Activated CD8-positive, alpha-beta T cell treated with anti-CD3 and anti-CD28 coated beads for 36 hours (primary cell): ENCODE data around the gene TOLLIP. TPM values are rescaled to one million over a fixed set of nuclear protein-coding genes. Genes with fewer than 3 reads are reported as not detected.

ENCODE experiments used
- ATAC-seq: fragments of 200-7000 bp; cut with Tn5 transposase; one replicate; pipeline ENCODE4 v1.10.0; 2021; ENCODE audit warnings: mild to moderate bottlenecking, moderate library complexity
- CTCF ChIA-PET: fragments of 350-600 bp; sonication (Branson Sonifier 250); formaldehyde crosslinking; loops from one replicate; lab custom pipeline; 2021; ENCODE audit warnings: antibody characterized with exemption; lab: Charles Lee
- POLR2A ChIA-PET: fragments of 350-600 bp; sonication (Branson Sonifier 250); formaldehyde crosslinking; loops from one replicate; lab custom pipeline; 2021; ENCODE audit warnings: antibody characterized with exemption; lab: Charles Lee
- DNase-seq: peaks from one replicate; pipeline ENCODE4 v3.0.0-alpha.2; 2020
- H3K27ac Mint-ChIP-seq: one replicate; pipeline ENCODE4 v1.8.0; 2021; ENCODE audit warnings: mild to moderate bottlenecking, mixed read lengths
- H3K27me3 Mint-ChIP-seq: one replicate; pipeline ENCODE4 v1.8.0; 2021; ENCODE audit warnings: mixed read lengths
- H3K36me3 Mint-ChIP-seq: one replicate; pipeline ENCODE4 v1.8.0; 2021; ENCODE audit warnings: low read depth, mixed read lengths
- H3K4me1 Mint-ChIP-seq: one replicate; pipeline ENCODE4 v1.8.0; 2021; ENCODE audit warnings: low read depth, mixed read lengths
- H3K4me3 Mint-ChIP-seq: one replicate; pipeline ENCODE4 v1.8.0; 2021; ENCODE audit warnings: mild to moderate bottlenecking, moderate library complexity, mixed read lengths
- H3K9me3 Mint-ChIP-seq: one replicate; pipeline ENCODE4 v1.8.0; 2021; ENCODE audit warnings: mixed read lengths
- CTCF ChIP-seq: fragments of 200-600 bp; IDR thresholded peaks from one replicate; pipeline ENCODE4 v1.8.0; 2022; ENCODE audit warnings: antibody characterized with exemption, mild to moderate bottlenecking
- intact Hi-C: fragments of 100-400 bp; cut with micrococcal nuclease; formaldehyde crosslinking; loops from one replicate; pipeline ENCODE4 v1.10.0; 2022
- total RNA-seq, 2 experiments: library from RNA; stranded (reverse); gene quantifications; one replicate each; pipeline ENCODE4 v1.2.3, GENCODE V29; 2021

Gene TOLLIP
- total RNA-seq, 2 experiments from 2014 or later, result 32.4 to 33.1 TPM

- ChIA-PET CTCF (no interaction called here), POLR2A (interaction anchor here (1.0 to 1.3 kb wide), 2 partner anchors 33 to 39 kb away, joined by 3 to 4 read pairs; no protein-coding TSS in a partner anchor)
- Mint-ChIP-seq H3K9me3 (no peaks in the 10 kb centered on the region), H3K27ac (no peak overlapping the region), H3K36me3 (peaks cover 3% of the 10 kb centered on the region), H3K4me3 (no peak overlapping the region), H3K27me3 (no peaks in the 10 kb centered on the region), H3K4me1 (peaks cover 20% of the 10 kb centered on the region)
- no peak for DNase-seq
- intact Hi-C loops, result no loop called here
- ATAC-seq, result no peak
- no peak for TF ChIP-seq CTCF
These were observed 8.0 kb downstream of the TOLLIP start for GRCh38 chr11:1301220-1302000.

- Mint-ChIP-seq H3K9me3 (no peaks in the 10 kb centered on the region), H3K27ac (no peak overlapping the region), H3K4me3 (no peak overlapping the region), H3K27me3 (no peaks in the 10 kb centered on the region), H3K36me3 (peaks cover 3% of the 10 kb centered on the region), H3K4me1 (peaks cover 18% of the 10 kb centered on the region)
- ChIA-PET CTCF (no interaction called here), POLR2A (no interaction called here)
- ATAC-seq (no peak), DNase-seq (no peak)
- TF ChIP-seq CTCF, result no peak
- intact Hi-C loops, result no loop called here
These were observed 8.8 kb downstream of the TOLLIP start for GRCh38 chr11:1300569-1301187.

- H3K27ac Mint-ChIP-seq, result no peak overlapping the region
- H3K4me1 Mint-ChIP-seq, result peaks cover 18% of the 10 kb centered on the region
- intact Hi-C loops, result no loop called here
- no peaks in the 10 kb centered on the region for H3K9me3 Mint-ChIP-seq
- ATAC-seq (no peak), DNase-seq (no peak)
- POLR2A ChIA-PET, result no interaction called here
- TF ChIP-seq CTCF, result no peak
- no peak overlapping the region for H3K4me3 Mint-ChIP-seq
- H3K36me3 Mint-ChIP-seq, result peaks cover 2% of the 10 kb centered on the region
- H3K27me3 Mint-ChIP-seq, result no peaks in the 10 kb centered on the region
- CTCF ChIA-PET, result no interaction called here
These were observed 9.3 kb downstream of the TOLLIP start for GRCh38 chr11:1300121-1300520.

- Mint-ChIP-seq H3K4me1 (peaks cover 15% of the 10 kb centered on the region), H3K36me3 (no peaks in the 10 kb centered on the region), H3K4me3 (no peak overlapping the region), H3K9me3 (no peaks in the 10 kb centered on the region), H3K27me3 (no peaks in the 10 kb centered on the region), H3K27ac (no peak overlapping the region)
- POLR2A ChIA-PET, result no interaction called here
- DNase-seq, result no peak
- intact Hi-C loops, result no loop called here
- no peak for TF ChIP-seq CTCF
- CTCF ChIA-PET, result no interaction called here
- ATAC-seq, result no peak
These were observed 9.8 kb downstream of the TOLLIP start for GRCh38 chr11:1299621-1300020.
